ENCODE data around the gene EHD2. TPM values are rescaled to one million over a fixed set of nuclear protein-coding genes. Genes with fewer than 3 reads are reported as not detected.
A peak's percentile ranks its signal among the peaks of the same experiment; 100 is the strongest.
"Not testable (repeated sequence)": the region's sequence is repeated elsewhere in the genome, so short reads cannot be mapped to it uniquely, and the experiment has no call there.

Gene EHD2
- total RNA-seq, 6 experiments from 2014 or later, result 321 to 395 (median 334) TPM

DNA sequence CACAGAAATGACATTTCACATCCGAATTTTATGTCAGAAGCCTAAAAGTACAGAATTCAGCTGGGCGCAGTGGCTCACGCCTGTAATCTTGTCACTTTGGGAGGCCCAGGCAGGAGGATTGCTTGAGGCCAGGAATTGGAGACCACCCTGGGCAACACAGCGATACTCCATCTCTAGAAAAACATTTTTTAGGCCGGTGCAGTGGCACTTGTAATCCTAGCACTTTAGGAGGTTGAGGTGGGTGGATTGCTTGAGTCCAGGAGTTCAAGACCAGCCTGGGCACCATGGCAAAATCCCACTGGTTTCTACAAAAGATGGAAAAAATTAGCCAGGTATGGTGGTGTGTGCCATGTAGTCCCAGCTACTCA lies 47.4 kb downstream of the EHD2 start:
- peaks cover 6% of the 10 kb centered on the region; the same call in 1 of the 2 replicates for H3K4me1 Mint-ChIP-seq (ENCODE audit: low read depth)
- no peak overlapping the region for H3K27ac Mint-ChIP-seq
- H3K9me3 Mint-ChIP-seq, result no peaks in the 10 kb centered on the region
- H3K27me3 Mint-ChIP-seq (ENCODE audit: insufficient read depth), result peaks cover 12% of the 10 kb centered on the region
- H3K36me3 Mint-ChIP-seq (ENCODE audit: low read depth), result peaks cover 33% of the 10 kb centered on the region
- TF ChIP-seq CTCF (IDR thresholded peaks at IDR 0.05), result no peak
- no peak overlapping the region for H3K4me3 Mint-ChIP-seq
- DNase-seq, result no peak

GRCh38 chr19:47761566-47761965 lies 48.3 kb downstream of the EHD2 start:
- no peak overlapping the region for H3K4me3 Mint-ChIP-seq
- no peak for TF ChIP-seq CTCF (IDR thresholded peaks at IDR 0.05)
- peaks cover 32% of the 10 kb centered on the region for H3K36me3 Mint-ChIP-seq (ENCODE audit: low read depth)
- H3K9me3 Mint-ChIP-seq, result no peaks in the 10 kb centered on the region
- no peak overlapping the region for H3K27ac Mint-ChIP-seq
- H3K4me1 Mint-ChIP-seq (ENCODE audit: low read depth), result peaks cover 6% of the 10 kb centered on the region; the same call in 1 of the 2 replicates
- peaks cover 15% of the 10 kb centered on the region for H3K27me3 Mint-ChIP-seq (ENCODE audit: insufficient read depth)
- no peak for DNase-seq

DNA sequence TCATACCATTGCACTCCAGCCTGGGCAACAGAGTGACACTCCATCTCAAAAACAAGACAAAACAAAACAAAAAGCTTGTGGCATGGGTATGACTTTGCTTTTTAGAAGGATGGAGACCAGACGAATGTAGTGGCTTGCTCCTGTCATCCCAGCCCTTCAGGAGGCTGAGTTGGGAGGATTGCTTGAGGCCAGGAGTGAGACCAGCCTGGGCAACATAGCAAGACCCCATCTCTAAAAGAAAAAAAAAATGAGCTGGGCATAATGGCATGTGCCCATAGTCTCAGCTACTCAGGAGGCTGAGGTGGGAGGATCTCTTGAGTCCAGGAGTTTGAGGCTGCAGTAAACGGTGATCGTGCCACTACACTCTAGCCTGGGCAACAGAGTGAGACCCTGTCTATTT lies 48.9 kb downstream of the EHD2 start:
- no peaks in the 10 kb centered on the region for H3K9me3 Mint-ChIP-seq
- H3K27ac Mint-ChIP-seq, result no peak overlapping the region
- peaks cover 12% of the 10 kb centered on the region for H3K27me3 Mint-ChIP-seq (ENCODE audit: insufficient read depth)
- DNase-seq, result no peak
- no peak overlapping the region for H3K4me3 Mint-ChIP-seq
- TF ChIP-seq CTCF (IDR thresholded peaks at IDR 0.05), result no peak
- peaks cover 26% of the 10 kb centered on the region for H3K36me3 Mint-ChIP-seq (ENCODE audit: low read depth)
- H3K4me1 Mint-ChIP-seq (ENCODE audit: low read depth), result peaks cover 6% of the 10 kb centered on the region; the same call in 1 of the 2 replicates

DNA sequence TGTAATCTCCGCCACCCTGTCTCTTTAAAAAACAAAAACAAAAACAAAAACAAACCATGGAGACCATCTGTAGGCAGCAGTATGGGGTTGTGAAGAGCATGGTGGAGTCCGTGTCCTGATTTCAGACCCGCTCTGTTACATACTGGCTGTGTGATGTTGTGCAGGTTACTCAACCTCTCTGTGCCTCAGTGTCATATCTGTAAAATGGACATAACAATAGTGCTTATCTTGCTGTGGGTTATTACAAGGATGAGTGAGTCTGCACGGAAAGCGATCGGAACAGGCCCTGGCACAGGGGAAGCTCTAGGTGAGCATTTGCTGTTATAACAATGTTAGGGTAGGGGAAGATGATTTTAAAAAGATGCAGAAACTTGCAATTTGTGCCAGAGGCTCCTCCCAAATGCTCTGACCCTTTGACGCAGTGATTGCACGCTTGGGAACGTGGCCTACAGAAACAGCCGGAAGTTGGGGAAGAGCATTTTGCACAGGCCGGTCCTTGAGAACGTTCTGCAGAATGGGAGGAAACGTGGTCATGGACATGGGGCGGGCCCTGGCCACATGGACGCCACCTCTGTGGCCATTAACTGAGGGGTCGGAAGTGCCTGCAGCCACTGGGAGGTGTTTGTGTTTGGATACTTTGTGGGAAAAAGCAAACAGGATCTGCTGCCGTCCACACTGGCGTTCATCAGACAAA lies 49.5 kb downstream of the EHD2 start:
- no peaks in the 10 kb centered on the region for H3K9me3 Mint-ChIP-seq

GRCh38 chr19:47764705-47765104 lies 51.5 kb downstream of the EHD2 start:
- H3K36me3 Mint-ChIP-seq (ENCODE audit: low read depth); H3K27ac Mint-ChIP-seq; H3K4me1 Mint-ChIP-seq (ENCODE audit: low read depth); H3K4me3 Mint-ChIP-seq; H3K27me3 Mint-ChIP-seq (ENCODE audit: insufficient read depth); H3K9me3 Mint-ChIP-seq; DNase-seq: not testable (repeated sequence)

More for the DNA sequence above, 49.5 kb downstream of the EHD2 start:
- TF ChIP-seq CTCF (IDR thresholded peaks at IDR 0.05), result no peak
- H3K27me3 Mint-ChIP-seq (ENCODE audit: insufficient read depth), result peaks cover 10% of the 10 kb centered on the region
- H3K4me3 Mint-ChIP-seq, result no peak overlapping the region
- peak overlapping the region; percentile 36 for H3K27ac Mint-ChIP-seq
- DNase-seq, result no peak
- peaks cover 20% of the 10 kb centered on the region for H3K36me3 Mint-ChIP-seq (ENCODE audit: low read depth)
- H3K4me1 Mint-ChIP-seq (ENCODE audit: low read depth), result peaks cover 6% of the 10 kb centered on the region; the same call in 1 of the 2 replicates

DNA sequence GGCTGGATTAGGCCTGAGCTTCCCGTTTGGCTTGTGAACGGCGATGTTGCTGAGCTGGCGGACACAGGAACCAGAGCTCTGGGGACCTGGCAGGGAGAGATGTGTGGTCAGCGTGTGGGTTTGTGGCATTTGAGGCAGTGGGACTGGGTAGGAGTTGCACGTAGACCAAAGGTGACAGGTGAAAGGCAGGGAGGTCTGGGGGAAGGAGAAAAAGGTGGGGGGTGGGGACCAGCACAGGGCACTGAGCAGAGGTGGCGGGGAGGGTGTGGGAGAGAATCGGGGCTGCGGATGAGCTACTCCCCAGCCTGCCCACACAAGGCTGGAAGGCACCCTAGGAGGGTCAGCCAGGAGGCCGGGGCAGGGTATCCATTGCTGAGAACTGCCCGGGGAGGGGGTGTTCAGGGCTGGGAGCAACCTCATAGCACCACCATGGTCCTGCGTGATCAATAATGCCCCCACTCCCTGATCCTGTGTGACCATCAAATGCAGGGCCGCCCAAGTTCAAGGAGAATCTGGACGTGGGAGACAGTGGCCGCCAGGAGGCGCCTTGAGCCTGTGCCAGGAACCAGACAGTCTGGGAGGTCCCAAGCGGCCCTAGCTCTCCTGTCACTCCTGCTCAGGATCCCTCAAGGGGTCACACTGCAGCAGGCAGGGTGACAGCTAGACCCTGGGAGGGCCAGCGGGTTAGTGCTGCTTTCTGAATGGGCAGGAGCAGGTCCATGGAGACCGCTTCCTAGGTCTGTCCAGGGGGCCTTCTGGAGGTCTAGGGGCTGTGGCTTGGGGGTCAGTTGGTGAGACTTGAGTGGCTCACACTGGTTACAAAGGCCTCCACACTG lies 52.5 kb downstream of the EHD2 start:
- Mint-ChIP-seq H3K27me3 (ENCODE audit: insufficient read depth) (peaks cover 9% of the 10 kb centered on the region), H3K36me3 (ENCODE audit: low read depth) (no peaks in the 10 kb centered on the region), H3K9me3 (no peaks in the 10 kb centered on the region), H3K4me1 (ENCODE audit: low read depth) (peaks cover 6% of the 10 kb centered on the region; the same call in 1 of the 2 replicates), H3K4me3 (no peak overlapping the region), H3K27ac (no peak overlapping the region)
- DNase-seq, result peak; percentile 43
- peak; percentile 88 for TF ChIP-seq CTCF (IDR thresholded peaks at IDR 0.05)
